ENCODE results near the gene CNNM3. TPM values are rescaled to one million over a fixed set of nuclear protein-coding genes. Genes with fewer than 3 reads are reported as not detected.
A peak's percentile ranks its signal among the peaks of the same experiment; 100 is the strongest.

CNNM3 gene
- total RNA-seq = 8.2 and 10.6 TPM in 2 replicates

DNA sequence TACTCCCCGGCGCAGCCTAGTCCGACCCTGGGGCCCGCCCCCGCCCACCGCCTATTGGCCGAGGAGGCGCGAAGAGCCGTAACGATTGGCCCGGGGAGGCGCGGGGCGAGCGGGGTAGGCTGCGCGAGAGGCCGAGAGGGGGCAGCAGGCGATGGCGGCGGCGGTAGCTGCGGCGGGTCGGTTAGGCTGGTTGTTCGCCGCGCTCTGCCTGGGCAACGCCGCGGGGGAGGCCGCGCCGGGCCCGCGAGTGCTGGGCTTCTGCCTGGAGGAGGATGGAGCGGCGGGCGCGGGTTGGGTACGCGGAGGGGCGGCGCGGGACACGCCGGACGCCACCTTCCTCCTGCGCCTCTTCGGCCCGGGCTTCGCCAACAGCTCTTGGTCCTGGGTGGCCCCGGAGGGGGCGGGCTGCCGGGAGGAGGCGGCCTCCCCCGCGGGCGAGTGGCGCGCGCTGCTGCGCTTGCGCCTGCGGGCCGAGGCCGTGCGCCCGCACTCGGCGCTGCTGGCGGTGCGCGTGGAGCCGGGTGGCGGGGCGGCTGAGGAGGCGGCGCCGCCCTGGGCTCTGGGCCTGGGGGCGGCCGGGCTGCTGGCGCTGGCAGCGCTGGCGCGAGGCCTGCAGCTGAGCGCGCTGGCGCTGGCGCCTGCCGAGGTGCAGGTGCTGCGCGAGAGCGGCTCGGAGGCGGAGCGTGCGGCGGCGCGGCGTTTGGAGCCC is at the start of gene CNNM3:
CNNM3 (plus strand) TSS at position 142 of the 709 bp plus-strand sequence; CDS start at position 152, 10 bp downstream.
- peak within 1 kb of the TSS; percentile 68 for H3K4me3 ChIP-seq (ENCODE audit: low read depth, low read length)
- no peak for DNase-seq (ENCODE audit: low read depth)
- TF ChIP-seq, protein P1, sequence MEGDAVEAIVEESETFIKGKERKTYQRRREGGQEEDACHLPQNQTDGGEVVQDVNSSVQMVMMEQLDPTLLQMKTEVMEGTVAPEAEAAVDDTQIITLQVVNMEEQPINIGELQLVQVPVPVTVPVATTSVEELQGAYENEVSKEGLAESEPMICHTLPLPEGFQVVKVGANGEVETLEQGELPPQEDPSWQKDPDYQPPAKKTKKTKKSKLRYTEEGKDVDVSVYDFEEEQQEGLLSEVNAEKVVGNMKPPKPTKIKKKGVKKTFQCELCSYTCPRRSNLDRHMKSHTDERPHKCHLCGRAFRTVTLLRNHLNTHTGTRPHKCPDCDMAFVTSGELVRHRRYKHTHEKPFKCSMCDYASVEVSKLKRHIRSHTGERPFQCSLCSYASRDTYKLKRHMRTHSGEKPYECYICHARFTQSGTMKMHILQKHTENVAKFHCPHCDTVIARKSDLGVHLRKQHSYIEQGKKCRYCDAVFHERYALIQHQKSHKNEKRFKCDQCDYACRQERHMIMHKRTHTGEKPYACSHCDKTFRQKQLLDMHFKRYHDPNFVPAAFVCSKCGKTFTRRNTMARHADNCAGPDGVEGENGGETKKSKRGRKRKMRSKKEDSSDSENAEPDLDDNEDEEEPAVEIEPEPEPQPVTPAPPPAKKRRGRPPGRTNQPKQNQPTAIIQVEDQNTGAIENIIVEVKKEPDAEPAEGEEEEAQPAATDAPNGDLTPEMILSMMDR (conservative IDR thresholded peaks at IDR 0.05; ENCODE audit: low read depth, low read length) = peak; percentile 45

DNA sequence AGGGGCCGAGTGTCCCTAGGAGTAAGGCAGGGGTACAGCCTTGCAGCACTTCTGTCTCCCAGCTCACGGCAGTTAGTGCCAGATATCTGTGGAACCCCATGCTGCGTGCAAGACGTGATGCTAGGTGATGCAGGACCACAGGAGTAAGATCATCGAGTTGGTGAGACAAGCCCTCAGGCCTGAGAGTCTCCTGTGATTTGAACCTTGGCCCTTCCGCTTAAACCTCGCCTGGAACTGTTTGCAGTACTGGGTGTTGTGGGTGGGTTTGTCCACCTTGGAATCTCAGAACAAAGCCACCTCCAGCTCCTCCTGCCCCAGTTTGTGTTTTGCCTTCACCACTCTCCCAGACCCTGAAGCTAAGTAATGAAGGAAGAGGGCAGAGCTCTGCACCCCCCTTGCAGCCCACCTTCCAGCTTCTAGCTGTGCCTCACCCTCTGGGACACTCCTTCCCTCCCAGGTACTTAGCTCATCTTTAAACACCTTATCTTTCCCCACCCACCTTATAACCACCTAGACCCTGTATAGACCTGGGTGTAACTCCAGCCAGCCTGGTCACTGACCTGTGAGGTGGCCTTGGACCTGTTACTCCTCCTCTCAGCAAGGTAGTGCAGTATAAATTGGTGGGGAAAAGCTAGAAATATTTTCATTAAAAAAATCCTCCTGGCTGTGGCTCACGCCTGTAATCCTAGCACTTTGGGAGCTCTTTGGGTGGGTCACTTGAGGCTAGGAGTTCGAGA is 48.8 kb upstream of the CNNM3 start:
- TF ChIP-seq, protein P1 (conservative IDR thresholded peaks at IDR 0.05; ENCODE audit: low read depth, low read length) = no peak
- no peak for DNase-seq (ENCODE audit: low read depth)
- no peak overlapping the region for H3K4me3 ChIP-seq (ENCODE audit: low read depth, low read length)

DNA sequence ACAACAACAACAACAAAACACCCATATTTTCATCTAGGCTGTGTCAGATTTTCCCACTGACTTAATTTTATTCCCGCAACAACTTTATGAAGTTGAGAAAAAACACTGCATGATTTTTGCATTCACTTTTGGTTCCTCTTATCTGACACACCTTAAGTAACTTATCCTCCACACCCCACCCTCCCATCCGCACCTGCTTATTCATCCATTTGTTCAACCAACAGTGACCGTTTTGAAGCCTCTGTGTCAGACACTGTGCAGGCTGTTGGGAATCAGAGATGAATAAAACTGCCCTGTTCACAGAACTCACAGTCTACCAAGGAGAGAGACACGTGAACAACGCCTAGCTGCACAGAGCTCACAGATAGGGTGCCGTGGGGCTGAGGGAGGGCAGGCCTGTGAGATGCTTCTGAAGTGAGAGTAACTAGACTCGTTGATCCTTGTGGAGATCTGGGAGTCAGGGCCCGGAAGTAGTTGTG is 47.9 kb upstream of the CNNM3 start:
- DNase-seq (ENCODE audit: low read depth) = no peak
- H3K4me3 ChIP-seq (ENCODE audit: low read depth, low read length) = no peak overlapping the region

DNA sequence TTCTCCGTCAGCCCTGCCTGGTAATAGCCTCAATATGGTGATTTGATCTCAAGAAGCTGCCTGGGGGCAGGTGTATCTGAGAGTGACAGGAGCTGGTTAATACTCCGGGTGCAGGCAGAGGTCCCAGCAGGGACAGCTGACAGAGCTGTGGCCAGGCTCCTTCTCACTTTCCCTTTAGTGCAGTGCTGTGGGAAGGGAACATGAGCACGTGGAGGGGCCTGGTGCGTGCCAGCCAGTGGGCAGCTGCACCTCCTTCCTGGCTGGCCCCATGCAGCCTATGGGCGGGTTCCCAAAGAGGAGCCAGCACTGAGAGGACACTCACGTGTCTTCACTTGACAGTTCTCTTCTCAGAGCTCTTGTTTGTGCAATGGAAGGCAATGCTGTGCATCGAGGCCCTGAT is 46.3 kb upstream of the CNNM3 start:
- no peak for DNase-seq (ENCODE audit: low read depth)
- TF ChIP-seq, protein P1 (conservative IDR thresholded peaks at IDR 0.05; ENCODE audit: low read depth, low read length) = no peak
- H3K4me3 ChIP-seq (ENCODE audit: low read depth, low read length) = no peak overlapping the region

More for the DNA sequence above, 47.9 kb upstream of the CNNM3 start:
- TF ChIP-seq, protein P1 (conservative IDR thresholded peaks at IDR 0.05; ENCODE audit: low read depth, low read length) = no peak

DNA sequence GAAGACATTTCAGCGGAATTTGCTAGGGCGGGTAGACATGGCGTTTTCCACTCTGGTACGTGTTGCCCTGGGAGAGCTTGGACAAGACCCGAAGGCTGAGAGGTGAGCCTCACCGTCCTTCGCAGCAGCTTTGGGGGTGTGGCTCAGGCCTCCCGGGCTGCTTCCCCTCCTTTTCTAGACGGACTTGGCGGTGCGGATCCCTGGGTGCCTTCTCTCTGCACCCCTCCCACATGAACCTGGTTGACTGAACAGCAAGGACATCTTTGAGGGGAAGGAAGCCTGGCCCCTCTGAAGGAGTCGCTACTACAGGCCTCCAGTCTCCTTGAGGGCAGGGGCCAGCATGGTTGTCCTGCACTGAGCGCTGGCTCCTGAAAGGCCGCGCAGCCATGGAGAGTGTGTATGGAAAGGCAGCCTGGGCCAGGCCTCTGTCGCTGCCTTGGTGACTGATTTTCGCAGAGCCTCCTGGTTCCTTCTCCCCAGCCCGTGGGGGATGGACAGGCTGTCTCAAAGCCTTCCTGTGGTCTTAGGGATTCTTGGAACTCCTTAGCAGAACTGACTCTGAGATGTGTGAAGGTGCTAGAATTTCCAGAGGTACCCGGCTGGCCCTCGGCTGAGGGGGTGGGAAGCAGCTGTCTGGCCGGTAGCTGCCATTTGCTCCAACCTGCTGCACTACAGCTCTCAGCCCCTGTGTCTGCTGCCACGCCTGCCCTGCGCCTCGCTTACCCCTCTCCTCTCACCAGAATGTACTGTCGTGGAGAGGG is 45.4 kb upstream of the CNNM3 start:
- no peak overlapping the region for H3K4me3 ChIP-seq (ENCODE audit: low read depth, low read length)
- DNase-seq (ENCODE audit: low read depth) = no peak
- TF ChIP-seq, protein P1 (conservative IDR thresholded peaks at IDR 0.05; ENCODE audit: low read depth, low read length) = no peak

DNA sequence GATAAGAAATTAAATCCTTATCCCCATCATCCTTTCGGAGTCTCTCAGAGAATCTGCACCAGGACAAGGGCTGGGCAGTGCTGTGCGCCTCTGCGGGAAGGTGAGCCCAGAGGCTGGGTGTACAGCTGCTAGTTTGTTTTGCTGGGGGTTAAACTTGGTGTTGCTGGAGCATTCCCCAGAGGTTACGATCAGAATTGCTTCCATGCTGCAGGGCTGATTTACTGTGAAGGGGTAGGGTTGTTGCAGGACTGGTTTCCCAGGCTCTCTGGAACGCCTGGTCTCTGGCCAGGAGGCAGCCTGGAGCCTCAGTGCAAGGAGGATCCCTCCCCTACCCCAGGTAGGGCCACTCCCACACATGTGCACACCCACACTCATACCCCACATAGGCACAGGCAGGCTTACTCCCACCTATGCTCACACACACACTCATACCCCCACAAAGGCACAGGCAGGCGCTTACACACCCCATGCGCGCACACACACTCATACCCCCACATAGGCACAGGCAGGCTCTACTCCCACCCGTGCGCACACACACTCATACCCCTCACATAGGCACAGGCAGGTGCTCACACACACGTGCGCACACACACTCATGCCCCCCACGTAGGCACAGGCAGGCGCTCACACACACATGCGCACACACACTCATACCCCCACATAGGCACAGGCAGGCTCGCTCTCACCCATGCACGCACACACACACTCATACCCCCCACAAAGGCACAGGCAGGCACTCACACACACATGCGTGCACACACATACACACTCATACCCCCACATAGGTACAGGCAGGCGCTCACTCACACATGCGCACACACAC is 44.1 kb upstream of the CNNM3 start:
- DNase-seq (ENCODE audit: low read depth) = no peak
- TF ChIP-seq, protein P1 (conservative IDR thresholded peaks at IDR 0.05; ENCODE audit: low read depth, low read length) = no peak
- H3K4me3 ChIP-seq (ENCODE audit: low read depth, low read length) = no peak overlapping the region
